Gastrocnemius medialis (tissue), 4 donors: ENCODE results near the gene MPC1.

Experiments used
- POLR2A ChIP-seq, 2 donors: fragments of 450-650 bp; IDR thresholded peaks; one replicate each; pipeline ENCODE4 v1.6.1; 2017; ENCODE audit warnings: antibody characterized with exemption in 2 of 2, mild to moderate bottlenecking in 2 of 2, moderate library complexity in 2 of 2
- TF ChIP-seq, protein P1 (sequence below), 5 experiments: fragments of 450-650 bp in 3 of 5; fragments of 200-600 bp in 2 of 5; sonication (generic) in 2 of 5; IDR thresholded peaks in 4 of 5; conservative IDR thresholded peaks in 1 of 5; 1 replicate in 4 of 5; 2 replicates in 1 of 5; pipeline ENCODE4 v1.5.1; 2016 to 2019; ENCODE audit warnings: antibody characterized with exemption in 5 of 5, mild to moderate bottlenecking in 3 of 5, moderate library complexity in 3 of 5

- TF ChIP-seq, protein P1, sequence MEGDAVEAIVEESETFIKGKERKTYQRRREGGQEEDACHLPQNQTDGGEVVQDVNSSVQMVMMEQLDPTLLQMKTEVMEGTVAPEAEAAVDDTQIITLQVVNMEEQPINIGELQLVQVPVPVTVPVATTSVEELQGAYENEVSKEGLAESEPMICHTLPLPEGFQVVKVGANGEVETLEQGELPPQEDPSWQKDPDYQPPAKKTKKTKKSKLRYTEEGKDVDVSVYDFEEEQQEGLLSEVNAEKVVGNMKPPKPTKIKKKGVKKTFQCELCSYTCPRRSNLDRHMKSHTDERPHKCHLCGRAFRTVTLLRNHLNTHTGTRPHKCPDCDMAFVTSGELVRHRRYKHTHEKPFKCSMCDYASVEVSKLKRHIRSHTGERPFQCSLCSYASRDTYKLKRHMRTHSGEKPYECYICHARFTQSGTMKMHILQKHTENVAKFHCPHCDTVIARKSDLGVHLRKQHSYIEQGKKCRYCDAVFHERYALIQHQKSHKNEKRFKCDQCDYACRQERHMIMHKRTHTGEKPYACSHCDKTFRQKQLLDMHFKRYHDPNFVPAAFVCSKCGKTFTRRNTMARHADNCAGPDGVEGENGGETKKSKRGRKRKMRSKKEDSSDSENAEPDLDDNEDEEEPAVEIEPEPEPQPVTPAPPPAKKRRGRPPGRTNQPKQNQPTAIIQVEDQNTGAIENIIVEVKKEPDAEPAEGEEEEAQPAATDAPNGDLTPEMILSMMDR (IDR thresholded peaks at IDR 0.05 in 4 of 5, conservative IDR thresholded peaks at IDR 0.05 in 1 of 5) = no peak
- TF ChIP-seq POLR2A (IDR thresholded peaks at IDR 0.05) = no peak
Observed at GRCh38 chr6:166430269-166430668, 47.5 kb upstream of the MPC1 start.
